ENCODE results near the gene NID1. TPM values are rescaled to one million over a fixed set of nuclear protein-coding genes. Genes with fewer than 3 reads are reported as not detected.
A peak's percentile ranks its signal among the peaks of the same experiment; 100 is the strongest.

NID1 gene
- total and polyA plus RNA-seq, 11 donors = 19.4 to 157 (median 61.7) TPM

- 78 to 89% (median 86%) methylated on average over 6 of the region's 6 CpGs for WGBS, 4 donors
- TF ChIP-seq CTCF (IDR thresholded peaks at IDR 0.05) (no peak), POLR2A (IDR thresholded peaks at IDR 0.05) (no peak)
- ATAC-seq = no peak
- H3K36me3 ChIP-seq = no peaks in the 10 kb centered on the region
- H3K4me1 ChIP-seq = peaks cover 0 to 8% (median 0%) of the 10 kb centered on the region in 12 donors
- H3K27me3 ChIP-seq = no peaks in the 10 kb centered on the region
- H3K9me3 ChIP-seq = peaks cover 0 to 5% (median 0%) of the 10 kb centered on the region in 12 donors
- DNase-seq = no peak
- no peak overlapping the region for H3K27ac ChIP-seq
- H3K4me3 ChIP-seq = no peak overlapping the region
- intact Hi-C loops (cut with DNase I) = no loop called here
Observed at GRCh38 chr1:236085545-236086159, 20.8 kb upstream of the NID1 start.

- H3K4me1 ChIP-seq = peaks cover 0 to 8% (median 0%) of the 10 kb centered on the region in 12 donors
- no peak for TF ChIP-seq CTCF (IDR thresholded peaks at IDR 0.05)
- TF ChIP-seq POLR2A (IDR thresholded peaks at IDR 0.05) = no peak
- no peaks in the 10 kb centered on the region for H3K36me3 ChIP-seq
- 92 to 98% (median 95%) methylated on average over 3 of the region's 3 CpGs for WGBS, 4 donors
- no peak overlapping the region for H3K27ac ChIP-seq
- DNase-seq (no peak), ATAC-seq (no peak)
- peaks cover 0 to 5% (median 0%) of the 10 kb centered on the region in 12 donors for H3K9me3 ChIP-seq
- intact Hi-C loops (cut with DNase I) = no loop called here
- no peaks in the 10 kb centered on the region for H3K27me3 ChIP-seq
- H3K4me3 ChIP-seq = no peak overlapping the region
Observed at GRCh38 chr1:236084386-236084730, 19.5 kb upstream of the NID1 start.

- no peak overlapping the region for H3K27ac ChIP-seq
- TF ChIP-seq POLR2A (IDR thresholded peaks at IDR 0.05) (no peak), CTCF (IDR thresholded peaks at IDR 0.05) (no peak)
- peak in 3 of 4 donors; percentile 29 to 57 (median 47) for ATAC-seq
- intact Hi-C loops (cut with DNase I) = no loop called here
- H3K4me1 ChIP-seq = peaks cover 0 to 8% (median 0%) of the 10 kb centered on the region in 12 donors
- peaks cover 0 to 5% (median 0%) of the 10 kb centered on the region in 12 donors for H3K9me3 ChIP-seq
- whole genome bisulfite sequencing, 4 donors = 35 to 48% (median 42%) methylated on average over 8 of the region's 8 CpGs
- H3K27me3 ChIP-seq = no peaks in the 10 kb centered on the region
- H3K36me3 ChIP-seq = no peaks in the 10 kb centered on the region
- DNase-seq = no peak
- H3K4me3 ChIP-seq = no peak overlapping the region
Observed at GRCh38 chr1:236083650-236084385, 18.9 kb upstream of the NID1 start.

- intact Hi-C loops (cut with DNase I) = no loop called here
- H3K4me3 ChIP-seq = no peak overlapping the region
- TF ChIP-seq CTCF (IDR thresholded peaks at IDR 0.05) = no peak
- TF ChIP-seq POLR2A (IDR thresholded peaks at IDR 0.05) = no peak
- H3K36me3 ChIP-seq = no peaks in the 10 kb centered on the region
- peaks cover 0 to 5% (median 0%) of the 10 kb centered on the region in 12 donors for H3K9me3 ChIP-seq
- ATAC-seq = no peak
- DNase-seq = no peak
- WGBS, 4 donors = 73 to 98% (median 98%) methylated on average over 4 of the region's 4 CpGs
- H3K4me1 ChIP-seq = peaks cover 0 to 8% (median 0%) of the 10 kb centered on the region in 12 donors
- no peaks in the 10 kb centered on the region for H3K27me3 ChIP-seq
- H3K27ac ChIP-seq = no peak overlapping the region
Observed at GRCh38 chr1:236082526-236082925, 17.6 kb upstream of the NID1 start.

Data from heart left ventricle (tissue), 16 donors.